Measurements from ENCODE around the gene C1QTNF9. TPM values are rescaled to one million over a fixed set of nuclear protein-coding genes. Genes with fewer than 3 reads are reported as not detected.
"Not testable (repeated sequence)": the region's sequence is repeated elsewhere in the genome, so short reads cannot be mapped to it uniquely, and the experiment has no call there.

Gene C1QTNF9
- polyA plus RNA-seq, 10 donors: 2.3 to 13.2 (median 5.5) TPM

DNA sequence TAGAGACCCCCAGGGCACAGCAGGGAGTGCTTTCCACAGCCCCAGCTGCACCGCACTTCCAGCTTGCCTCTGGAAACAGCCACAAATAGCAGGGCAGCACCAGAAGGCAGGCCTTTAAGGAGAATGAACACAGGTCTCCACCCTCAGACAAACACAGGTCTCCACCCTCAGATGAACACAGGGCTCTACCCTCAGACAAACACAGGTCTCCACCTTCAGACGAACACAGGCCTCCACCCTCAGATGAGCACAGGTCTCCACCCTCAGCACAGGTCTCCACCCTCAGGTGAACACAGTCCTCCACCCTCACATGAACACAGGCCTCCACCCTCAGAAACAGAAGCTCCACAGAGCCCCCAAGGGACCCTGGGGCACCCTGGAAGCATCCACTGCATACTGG, 51.7 kb downstream of the C1QTNF9 start:
- DNase-seq: no peak

GRCh38 chr13:24361852-24362366, 52.5 kb downstream of the C1QTNF9 start:
- no peak for DNase-seq

DNA sequence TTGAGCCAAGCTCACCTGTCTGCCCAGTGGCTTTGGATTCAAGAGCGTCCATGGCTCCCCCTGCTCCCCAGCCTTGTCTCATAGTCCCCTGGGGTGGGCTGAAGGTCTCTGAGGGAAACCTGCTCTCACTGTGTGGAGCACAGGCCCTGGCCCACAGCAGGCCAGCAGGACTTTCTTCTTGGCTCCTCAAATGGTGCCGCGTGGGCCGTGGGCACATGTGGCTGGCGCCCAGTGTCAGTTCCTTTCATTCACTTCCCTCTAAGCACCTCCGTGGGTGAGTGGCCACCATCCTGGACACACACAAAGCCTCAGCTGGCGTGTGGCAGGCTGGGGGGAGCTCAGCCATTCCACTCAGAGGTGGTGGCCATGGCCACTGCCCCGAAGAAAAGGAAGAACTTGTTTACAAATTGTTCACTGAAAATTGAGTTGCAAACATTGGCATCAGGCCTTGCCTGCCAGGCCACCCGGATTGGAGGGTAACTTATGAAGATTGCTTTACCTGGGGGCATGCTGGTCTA, 53.1 kb downstream of the C1QTNF9 start:
- DNase-seq: no peak

- DNase-seq: no peak
These were observed 55.8 kb downstream of the C1QTNF9 start for GRCh38 chr13:24365191-24365590.

DNA sequence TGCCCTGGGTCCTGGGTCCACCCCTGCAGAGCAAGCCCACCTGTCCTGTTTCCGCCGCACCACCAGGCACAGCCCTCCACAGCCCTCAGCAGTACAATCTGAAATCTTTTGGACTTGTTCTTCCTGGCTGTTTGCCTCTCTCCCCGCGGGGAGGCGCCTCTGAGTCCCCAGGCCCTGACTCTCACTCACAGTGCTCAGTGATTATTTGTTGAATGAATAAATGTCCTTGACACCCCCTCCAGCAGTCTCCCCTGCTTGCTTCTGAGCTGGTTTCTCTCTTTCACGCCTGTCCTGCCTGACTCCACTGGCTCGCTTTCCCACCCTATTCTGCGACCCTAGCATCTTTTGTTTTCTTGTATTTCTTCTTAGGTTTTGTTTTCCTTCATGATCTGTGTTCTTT, 56.9 kb downstream of the C1QTNF9 start:
- not testable (repeated sequence) for DNase-seq

DNA sequence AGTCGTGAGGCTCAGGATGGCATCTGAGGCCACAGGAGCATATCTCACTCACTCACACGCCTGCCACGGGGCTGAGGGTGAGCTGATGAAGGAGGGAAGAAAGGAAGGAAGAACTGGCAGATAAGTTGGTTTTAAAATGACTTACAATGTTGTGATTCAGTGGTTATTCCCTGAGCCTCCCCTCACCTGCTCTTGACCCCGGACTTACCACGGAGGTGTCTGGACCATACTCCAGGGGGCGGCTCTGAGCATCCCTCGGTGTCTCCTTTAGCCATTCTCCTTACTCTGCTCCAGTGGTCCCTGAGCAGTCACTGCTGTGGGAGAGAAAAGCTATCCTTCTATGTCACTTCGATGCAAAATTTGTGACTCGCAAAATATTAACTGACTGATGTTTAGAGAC, 61.9 kb downstream of the C1QTNF9 start:
- not testable (repeated sequence) for DNase-seq

Other genes starting within 250 kb of the C1QTNF9 start
- 1 to 10 TPM; 3.0 to 6.0 (median 4.3) TPM for gene SPATA13, start 148.9 kb upstream of the C1QTNF9 start, polyA plus RNA-seq (ENCODE audit: insufficient read length in 10 of 10)
- gene PARP4, start 203.2 kb downstream of the C1QTNF9 start, polyA plus RNA-seq (ENCODE audit: insufficient read length in 10 of 10): 10 to 100 TPM; 24.7 to 30.3 (median 27.8) TPM

Measured in muscle of back (tissue), 11 donors.